Ovary (tissue), 9 donors: ENCODE measurements around the gene TNFRSF13B. TPM values are rescaled to one million over a fixed set of nuclear protein-coding genes. Genes with fewer than 3 reads are reported as not detected.

Experiments used
- DNase-seq, 5 donors: peaks; one replicate each; pipeline ENCODE4 v3.0.0-alpha.2; 2019 to 2020
- H3K27ac ChIP-seq, 2 donors: fragments of 200-600 bp; one replicate each; pipeline versions ENCODE4 v1.5.1 to v1.8.0; 2019 to 2022
- H3K27me3 ChIP-seq: fragments of 200-600 bp; one replicate; pipeline ENCODE4 v1.8.0; 2022
- H3K36me3 ChIP-seq: fragments of 200-600 bp; sonication (generic); one replicate; pipeline ENCODE4 v1.5.1; 2019
- H3K4me1 ChIP-seq: one replicate; pipeline ENCODE4 v1.8.1; 2013; ENCODE audit warnings: mild to moderate bottlenecking, moderate library complexity; ENCODE audit not compliant: insufficient read depth
- H3K4me3 ChIP-seq: fragments of 200-600 bp; sonication (generic); one replicate; pipeline ENCODE4 v1.5.1; 2017
- H3K9me3 ChIP-seq, 2 donors: fragments of 200-600 bp in 1 of 2; sonication (generic) in 1 of 2; one replicate each; pipeline versions ENCODE4 v1.5.1 to v1.8.1; 2013 to 2019; ENCODE audit warnings: mild to moderate bottlenecking in 1 of 2, moderate library complexity in 1 of 2
- EP300 ChIP-seq: sonication (generic); formaldehyde crosslinking; IDR thresholded peaks from one replicate; pipeline ENCODE4 v1.6.1; 2017; ENCODE audit warnings: antibody characterized with exemption
- POLR2A ChIP-seq: fragments of 450-650 bp; IDR thresholded peaks from one replicate; pipeline ENCODE4 v1.6.1; 2017; ENCODE audit warnings: antibody characterized with exemption, mild to moderate bottlenecking, moderate library complexity
- WGBS, 3 donors: extraction: QIAGEN DNeasy Blood & Tissue Kit in 1 of 3; methylation state at CpG; one replicate each; pipeline versions ENCODE4 v1.1.5 to v1.1.7; 2013 to 2017; 5-methylcytosine and 5-hydroxymethylcytosine counted together
- intact Hi-C, 4 donors: fragments of 100-400 bp; cut with DNase I; formaldehyde crosslinking; loops; one replicate each; pipeline versions ENCODE4 v1.11.0 to v1.15.1; 2022 to 2023
- polyA plus RNA-seq, 2 donors: library from polyadenylated mRNA; stranded (reverse); fragments of 200-250 nt in 1 of 2; fragments of 350-450 nt in 1 of 2; fragmentation: Illumina TruSeq in 1 of 2; extraction: RNeasy Lipid Tissue Mini Kit (QIAGEN cat#74804) in 1 of 2; gene quantifications; one replicate each; pipeline ENCODE4 v1.2.3, GENCODE V29; 2013 to 2014
- total RNA-seq, 7 donors: library from RNA; depleted of rRNA in 2 of 7; stranded (reverse); fragments of >200 nt in 2 of 7; fragmentation: NEBNext Ultra II Directional in 3 of 7; extraction: Animal tissue kit (Norgen Biotek cat#: 25700) in 3 of 7; gene quantifications; one replicate each; pipeline versions ENCODE4 v1.1.0 to v1.2.4, GENCODE V29; 2016 to 2023
- TF ChIP-seq, protein P1 (sequence below), 3 donors: fragments of 450-650 bp in 2 of 3; fragments of 200-600 bp in 1 of 3; IDR thresholded peaks; one replicate each; pipeline versions ENCODE4 v1.5.1 to v1.8.0; 2016 to 2022; ENCODE audit warnings: antibody characterized with exemption in 3 of 3, mild to moderate bottlenecking in 1 of 3
- donor health status: DM: no; HTN: no; CAD: no; lungs with moderate emphysema.
- donor health status: DM: no; HTN: no; CAD: no.
- donor health status: Bipolar disorder and iron deficiency.
- donor health status: DM: yes; HTN: yes; CAD: no.
- donor health status: DM: no; HTN: no; CAD: no.
- donor health status: DM: yes; HTN: yes; CAD: no.

Gene TNFRSF13B
- total and polyA plus RNA-seq, 9 donors = 0.53 TPM; not detected in 8

DNA sequence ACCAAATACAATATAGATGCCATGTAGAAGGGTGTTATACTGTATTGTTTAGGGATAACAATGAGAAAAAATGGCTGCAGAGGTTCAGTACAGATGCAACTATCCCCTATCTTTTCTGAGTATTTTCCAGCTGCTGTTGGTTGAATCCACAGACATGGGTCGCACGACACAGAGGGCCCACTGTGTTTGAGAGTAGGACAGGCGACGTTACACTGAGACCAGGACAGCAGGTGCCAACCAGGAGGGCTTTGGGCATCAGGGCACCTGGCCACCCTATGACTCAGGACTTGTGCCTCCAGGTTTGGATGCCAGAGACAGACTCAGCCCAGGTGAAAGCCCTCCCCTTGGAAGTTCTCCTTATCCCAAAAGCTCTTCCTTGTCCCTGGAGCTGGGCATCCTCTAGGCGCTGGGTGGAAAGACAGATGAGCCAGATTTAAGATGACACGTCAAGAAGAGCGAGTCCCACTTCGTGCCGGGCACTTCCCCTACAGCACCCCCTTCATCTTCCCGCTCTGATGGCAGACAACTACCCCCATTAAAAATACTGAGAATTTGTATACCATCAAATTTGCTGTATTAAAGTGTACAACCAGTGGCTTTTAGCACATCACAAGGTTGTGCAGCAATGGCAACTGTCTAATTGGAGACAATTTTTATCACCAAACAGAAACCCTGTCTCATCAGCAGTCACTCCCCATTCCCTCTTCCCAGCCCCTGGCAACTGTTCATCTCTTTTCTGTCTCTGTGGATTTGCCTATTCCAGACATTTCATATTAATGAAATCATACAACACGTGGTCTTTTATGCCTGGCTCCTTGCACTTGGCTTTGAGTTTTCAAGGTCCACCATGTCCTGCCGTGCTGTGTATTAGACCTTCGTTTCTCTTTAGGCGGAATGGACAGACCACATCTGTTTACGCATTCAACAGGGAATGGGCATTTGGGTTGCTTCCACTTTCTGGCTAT lies 30.6 kb downstream of the TNFRSF13B start:
- intact Hi-C loops = no loop called here
- Histone ChIP-seq H3K9me3 (no peaks in the 10 kb centered on the region), H3K36me3 (no peaks in the 10 kb centered on the region), H3K4me1 (no peaks in the 10 kb centered on the region), H3K27ac (no peak overlapping the region), H3K27me3 (no peaks in the 10 kb centered on the region), H3K4me3 (no peak overlapping the region)
- no peak for DNase-seq
- no peak for TF ChIP-seq POLR2A
- TF ChIP-seq, protein P1, sequence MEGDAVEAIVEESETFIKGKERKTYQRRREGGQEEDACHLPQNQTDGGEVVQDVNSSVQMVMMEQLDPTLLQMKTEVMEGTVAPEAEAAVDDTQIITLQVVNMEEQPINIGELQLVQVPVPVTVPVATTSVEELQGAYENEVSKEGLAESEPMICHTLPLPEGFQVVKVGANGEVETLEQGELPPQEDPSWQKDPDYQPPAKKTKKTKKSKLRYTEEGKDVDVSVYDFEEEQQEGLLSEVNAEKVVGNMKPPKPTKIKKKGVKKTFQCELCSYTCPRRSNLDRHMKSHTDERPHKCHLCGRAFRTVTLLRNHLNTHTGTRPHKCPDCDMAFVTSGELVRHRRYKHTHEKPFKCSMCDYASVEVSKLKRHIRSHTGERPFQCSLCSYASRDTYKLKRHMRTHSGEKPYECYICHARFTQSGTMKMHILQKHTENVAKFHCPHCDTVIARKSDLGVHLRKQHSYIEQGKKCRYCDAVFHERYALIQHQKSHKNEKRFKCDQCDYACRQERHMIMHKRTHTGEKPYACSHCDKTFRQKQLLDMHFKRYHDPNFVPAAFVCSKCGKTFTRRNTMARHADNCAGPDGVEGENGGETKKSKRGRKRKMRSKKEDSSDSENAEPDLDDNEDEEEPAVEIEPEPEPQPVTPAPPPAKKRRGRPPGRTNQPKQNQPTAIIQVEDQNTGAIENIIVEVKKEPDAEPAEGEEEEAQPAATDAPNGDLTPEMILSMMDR (IDR thresholded peaks at IDR 0.05) = no peak
- no peak for TF ChIP-seq EP300
- 78 to 80% (median 78%) methylated on average over 15 of the region's 15 CpGs for WGBS, 3 donors

DNA sequence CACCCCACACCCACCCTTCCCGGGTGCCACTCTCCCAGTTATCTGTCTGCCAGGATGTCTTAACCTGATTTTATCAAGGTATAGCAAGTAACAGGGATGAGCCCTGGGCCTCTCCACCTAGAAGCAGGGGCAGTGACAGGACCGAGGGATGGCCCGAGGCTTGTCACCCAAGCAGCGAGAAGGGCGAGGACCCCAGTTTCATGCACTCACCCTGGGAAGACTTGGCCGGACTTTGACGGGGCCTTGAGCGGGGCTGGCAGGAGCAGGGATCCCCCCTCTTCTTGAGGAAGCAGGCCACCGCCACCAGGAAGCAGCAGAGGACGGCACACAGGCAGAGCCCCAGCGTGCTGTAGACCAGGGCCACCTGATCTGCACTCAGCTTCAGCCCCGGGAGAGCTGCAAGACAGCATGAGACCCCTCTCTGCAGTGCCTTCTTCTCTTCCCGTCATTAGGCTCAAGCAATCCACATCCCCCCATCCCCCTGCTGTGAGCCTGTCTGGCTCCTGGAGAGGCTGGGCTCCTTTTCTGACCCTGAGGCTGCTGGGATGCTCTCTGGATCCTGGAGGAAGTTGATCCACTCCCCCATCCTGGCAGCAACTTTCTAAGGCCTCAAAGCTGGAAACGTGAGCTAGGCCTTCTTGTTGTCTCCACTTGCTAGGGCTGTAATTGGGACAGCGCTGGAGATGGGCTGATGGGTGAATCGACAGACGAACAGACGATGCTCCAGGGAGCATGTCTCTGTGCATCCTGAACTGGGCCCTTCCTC lies 31.6 kb downstream of the TNFRSF13B start:
- Histone ChIP-seq H3K4me1 (no peaks in the 10 kb centered on the region), H3K27ac (no peak overlapping the region), H3K36me3 (no peaks in the 10 kb centered on the region), H3K9me3 (no peaks in the 10 kb centered on the region), H3K4me3 (no peak overlapping the region), H3K27me3 (no peaks in the 10 kb centered on the region)
- WGBS, 3 donors = 71 to 78% (median 73%) methylated on average over 18 of the region's 18 CpGs
- no peak for TF ChIP-seq POLR2A
- TF ChIP-seq, protein P1 (IDR thresholded peaks at IDR 0.05) = no peak
- TF ChIP-seq EP300 = no peak
- DNase-seq = no peak
- intact Hi-C loops = no loop called here

DNA sequence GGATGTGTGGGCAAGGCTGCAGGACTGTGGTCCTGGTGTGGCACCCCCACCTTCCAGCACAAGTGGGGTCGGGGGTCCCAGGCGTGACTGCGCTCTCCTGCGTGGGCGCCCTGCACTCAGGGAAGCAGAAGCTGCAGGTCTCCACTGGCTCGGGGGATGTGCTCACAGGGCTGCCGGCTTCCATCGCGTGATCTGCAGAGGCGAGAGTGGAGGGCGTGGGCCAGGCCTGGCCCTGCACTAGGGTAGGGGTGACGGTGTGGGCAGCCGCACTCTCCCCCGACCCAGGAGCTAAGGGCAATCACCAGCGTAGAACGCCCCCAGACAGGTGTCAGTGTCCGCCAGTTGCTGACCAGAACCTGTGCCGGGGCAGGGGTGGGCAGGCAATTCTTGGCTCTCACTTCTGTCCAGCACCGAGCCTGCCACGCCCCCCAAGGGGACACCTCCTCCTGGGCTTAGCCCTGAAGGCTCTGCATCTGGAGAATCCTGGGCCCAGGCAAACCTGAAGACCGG lies 32.3 kb downstream of the TNFRSF13B start:
- DNase-seq = no peak
- no peak overlapping the region for H3K4me3 ChIP-seq
- no peaks in the 10 kb centered on the region for H3K27me3 ChIP-seq
- TF ChIP-seq POLR2A = no peak
- TF ChIP-seq, protein P1 (IDR thresholded peaks at IDR 0.05) = no peak
- no peak for TF ChIP-seq EP300
- intact Hi-C loops = no loop called here
- no peaks in the 10 kb centered on the region for H3K9me3 ChIP-seq
- H3K4me1 ChIP-seq = no peaks in the 10 kb centered on the region
- 50 to 66% (median 61%) methylated on average over 21 of the region's 21 CpGs for WGBS, 3 donors
- no peaks in the 10 kb centered on the region for H3K36me3 ChIP-seq
- H3K27ac ChIP-seq = no peak overlapping the region

DNA sequence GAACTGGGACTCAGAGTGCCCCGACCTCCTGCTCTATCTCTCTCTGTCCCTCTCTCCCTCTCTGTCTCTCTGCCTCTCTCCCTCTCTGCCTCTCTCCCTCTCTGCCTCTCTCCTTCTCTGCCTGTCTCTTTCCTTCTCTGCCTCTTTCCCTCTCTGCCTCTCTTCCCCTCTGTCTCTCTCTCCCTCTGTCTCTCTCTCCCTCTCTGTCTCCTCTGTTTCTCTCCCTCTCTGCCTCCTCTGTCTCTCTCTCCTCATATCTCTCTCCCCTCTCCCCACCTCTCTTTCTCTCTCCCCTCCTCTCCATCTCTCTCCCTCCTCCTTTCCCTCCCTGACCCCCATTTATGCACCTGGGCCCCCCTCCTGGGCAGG lies 32.7 kb downstream of the TNFRSF13B start:
- no peak for TF ChIP-seq POLR2A
- TF ChIP-seq EP300 = no peak
- TF ChIP-seq, protein P1 (IDR thresholded peaks at IDR 0.05) = no peak
- no peak overlapping the region for H3K27ac ChIP-seq
- no peaks in the 10 kb centered on the region for H3K27me3 ChIP-seq
- intact Hi-C loops = no loop called here
- no peaks in the 10 kb centered on the region for H3K36me3 ChIP-seq
- DNase-seq = no peak
- no peaks in the 10 kb centered on the region for H3K9me3 ChIP-seq
- WGBS, 3 donors = 15 to 44% (median 17%) methylated on average over 1 of the region's 1 CpG
- H3K4me3 ChIP-seq = no peak overlapping the region
- H3K4me1 ChIP-seq = no peaks in the 10 kb centered on the region
